Ovary (tissue), 9 donors: Measurements from ENCODE around the gene RHOJ. TPM values are rescaled to one million over a fixed set of nuclear protein-coding genes. Genes with fewer than 3 reads are reported as not detected.

Experiments used
- DNase-seq, 5 donors: peaks; one replicate each; pipeline ENCODE4 v3.0.0-alpha.2; 2019 to 2020
- H3K27ac ChIP-seq, 2 donors: fragments of 200-600 bp; one replicate each; pipeline versions ENCODE4 v1.5.1 to v1.8.0; 2019 to 2022
- H3K27me3 ChIP-seq: fragments of 200-600 bp; one replicate; pipeline ENCODE4 v1.8.0; 2022
- H3K36me3 ChIP-seq: fragments of 200-600 bp; sonication (generic); one replicate; pipeline ENCODE4 v1.5.1; 2019
- H3K4me1 ChIP-seq: one replicate; pipeline ENCODE4 v1.8.1; 2013; ENCODE audit warnings: mild to moderate bottlenecking, moderate library complexity; ENCODE audit not compliant: insufficient read depth
- H3K4me3 ChIP-seq: fragments of 200-600 bp; sonication (generic); one replicate; pipeline ENCODE4 v1.5.1; 2017
- H3K9me3 ChIP-seq, 2 donors: fragments of 200-600 bp in 1 of 2; sonication (generic) in 1 of 2; one replicate each; pipeline versions ENCODE4 v1.5.1 to v1.8.1; 2013 to 2019; ENCODE audit warnings: mild to moderate bottlenecking in 1 of 2, moderate library complexity in 1 of 2
- EP300 ChIP-seq: sonication (generic); formaldehyde crosslinking; IDR thresholded peaks from one replicate; pipeline ENCODE4 v1.6.1; 2017; ENCODE audit warnings: antibody characterized with exemption
- POLR2A ChIP-seq: fragments of 450-650 bp; IDR thresholded peaks from one replicate; pipeline ENCODE4 v1.6.1; 2017; ENCODE audit warnings: antibody characterized with exemption, mild to moderate bottlenecking, moderate library complexity
- WGBS, 3 donors: extraction: QIAGEN DNeasy Blood & Tissue Kit in 1 of 3; methylation state at CpG; one replicate each; pipeline versions ENCODE4 v1.1.5 to v1.1.7; 2013 to 2017; 5-methylcytosine and 5-hydroxymethylcytosine counted together
- intact Hi-C, 4 donors: fragments of 100-400 bp; cut with DNase I; formaldehyde crosslinking; loops; one replicate each; pipeline versions ENCODE4 v1.11.0 to v1.15.1; 2022 to 2023
- polyA plus RNA-seq, 2 donors: library from polyadenylated mRNA; stranded (reverse); fragments of 200-250 nt in 1 of 2; fragments of 350-450 nt in 1 of 2; fragmentation: Illumina TruSeq in 1 of 2; extraction: RNeasy Lipid Tissue Mini Kit (QIAGEN cat#74804) in 1 of 2; gene quantifications; one replicate each; pipeline ENCODE4 v1.2.3, GENCODE V29; 2013 to 2014
- total RNA-seq, 7 donors: library from RNA; depleted of rRNA in 2 of 7; stranded (reverse); fragments of >200 nt in 2 of 7; fragmentation: NEBNext Ultra II Directional in 3 of 7; extraction: Animal tissue kit (Norgen Biotek cat#: 25700) in 3 of 7; gene quantifications; one replicate each; pipeline versions ENCODE4 v1.1.0 to v1.2.4, GENCODE V29; 2016 to 2023
- TF ChIP-seq, protein P1 (sequence below), 3 donors: fragments of 450-650 bp in 2 of 3; fragments of 200-600 bp in 1 of 3; IDR thresholded peaks; one replicate each; pipeline versions ENCODE4 v1.5.1 to v1.8.0; 2016 to 2022; ENCODE audit warnings: antibody characterized with exemption in 3 of 3, mild to moderate bottlenecking in 1 of 3
- donor health status: DM: no; HTN: no; CAD: no; lungs with moderate emphysema.
- donor health status: DM: no; HTN: no; CAD: no.
- donor health status: Bipolar disorder and iron deficiency.
- donor health status: DM: yes; HTN: yes; CAD: no.
- donor health status: DM: no; HTN: no; CAD: no.
- donor health status: DM: yes; HTN: yes; CAD: no.

The RHOJ gene
- total and polyA plus RNA-seq, 9 donors: 4.9 to 32.9 (median 16.1) TPM

DNA sequence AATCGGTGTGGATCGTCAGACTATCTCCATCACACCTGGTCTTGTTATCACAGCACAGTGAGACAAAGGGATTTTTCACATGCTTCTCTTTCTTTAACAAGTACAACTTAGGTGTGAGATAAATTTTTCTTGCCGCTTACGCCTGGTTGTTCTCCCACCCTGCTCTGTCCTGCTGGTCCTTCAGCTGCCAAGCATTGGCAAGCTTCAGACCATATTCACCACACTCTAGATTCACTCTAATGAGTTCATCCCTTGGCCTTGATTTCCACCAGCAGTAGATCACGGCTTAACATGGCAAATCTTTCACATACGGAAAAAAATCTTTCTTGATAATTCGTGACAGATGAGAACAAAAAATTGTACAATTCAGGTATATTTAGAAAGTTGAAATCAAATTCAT, 33.5 kb downstream of the RHOJ start:
- 89 to 91% (median 91%) methylated on average over 7 of the region's 7 CpGs for WGBS, 3 donors
- TF ChIP-seq, protein P1, sequence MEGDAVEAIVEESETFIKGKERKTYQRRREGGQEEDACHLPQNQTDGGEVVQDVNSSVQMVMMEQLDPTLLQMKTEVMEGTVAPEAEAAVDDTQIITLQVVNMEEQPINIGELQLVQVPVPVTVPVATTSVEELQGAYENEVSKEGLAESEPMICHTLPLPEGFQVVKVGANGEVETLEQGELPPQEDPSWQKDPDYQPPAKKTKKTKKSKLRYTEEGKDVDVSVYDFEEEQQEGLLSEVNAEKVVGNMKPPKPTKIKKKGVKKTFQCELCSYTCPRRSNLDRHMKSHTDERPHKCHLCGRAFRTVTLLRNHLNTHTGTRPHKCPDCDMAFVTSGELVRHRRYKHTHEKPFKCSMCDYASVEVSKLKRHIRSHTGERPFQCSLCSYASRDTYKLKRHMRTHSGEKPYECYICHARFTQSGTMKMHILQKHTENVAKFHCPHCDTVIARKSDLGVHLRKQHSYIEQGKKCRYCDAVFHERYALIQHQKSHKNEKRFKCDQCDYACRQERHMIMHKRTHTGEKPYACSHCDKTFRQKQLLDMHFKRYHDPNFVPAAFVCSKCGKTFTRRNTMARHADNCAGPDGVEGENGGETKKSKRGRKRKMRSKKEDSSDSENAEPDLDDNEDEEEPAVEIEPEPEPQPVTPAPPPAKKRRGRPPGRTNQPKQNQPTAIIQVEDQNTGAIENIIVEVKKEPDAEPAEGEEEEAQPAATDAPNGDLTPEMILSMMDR (IDR thresholded peaks at IDR 0.05): no peak
- TF ChIP-seq POLR2A (no peak), EP300 (no peak)

DNA sequence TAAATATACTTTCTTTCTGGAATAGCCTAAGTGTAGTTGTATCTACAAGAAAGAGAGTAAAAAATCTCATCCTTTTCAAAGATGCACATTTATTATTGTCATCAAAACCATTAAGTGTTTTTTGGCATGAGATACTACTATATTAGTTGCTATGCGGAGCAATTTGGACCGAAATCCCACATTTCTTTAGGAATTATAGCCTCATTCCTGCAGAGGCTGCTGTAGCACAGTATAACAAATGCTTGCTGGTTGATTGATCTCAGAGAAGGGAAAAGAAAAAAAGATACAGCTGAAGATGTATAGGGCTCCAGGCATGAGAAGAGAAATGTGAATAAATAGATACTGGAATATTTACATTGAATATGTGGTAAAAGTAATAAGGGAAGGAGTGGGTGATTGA, 36.0 kb downstream of the RHOJ start:
- 72 to 84% (median 81%) methylated on average over 2 of the region's 2 CpGs for WGBS, 3 donors

More for the DNA sequence above, 33.5 kb downstream of the RHOJ start:
- H3K27me3 ChIP-seq: no peaks in the 10 kb centered on the region
- H3K27ac ChIP-seq: no peak overlapping the region
- H3K4me1 ChIP-seq: no peaks in the 10 kb centered on the region
- intact Hi-C loops: no loop called here
- no peaks in the 10 kb centered on the region for H3K9me3 ChIP-seq
- DNase-seq: no peak
- H3K36me3 ChIP-seq: no peaks in the 10 kb centered on the region
- H3K4me3 ChIP-seq: no peak overlapping the region

DNA sequence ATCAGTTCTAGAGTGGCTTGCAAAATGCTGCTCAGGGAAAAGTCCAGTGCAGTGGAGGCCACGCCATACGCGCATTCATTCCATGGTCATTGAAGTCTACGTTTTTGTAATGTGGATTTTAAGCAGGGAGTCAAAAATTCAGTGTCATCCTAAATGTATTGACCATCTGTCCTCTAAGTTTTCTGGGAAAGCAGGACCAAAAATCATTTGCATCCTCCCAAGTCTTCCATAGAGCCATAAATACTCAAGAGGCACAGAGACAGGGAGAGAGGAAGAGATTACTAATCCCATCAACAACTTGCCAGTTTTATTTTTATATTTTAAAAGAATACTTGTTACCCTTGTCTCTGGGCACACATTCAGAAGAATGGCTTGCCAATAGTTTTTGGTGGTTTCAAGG, 36.9 kb downstream of the RHOJ start:
- no peaks in the 10 kb centered on the region for H3K36me3 ChIP-seq
- H3K9me3 ChIP-seq: no peaks in the 10 kb centered on the region
- 88 to 93% (median 89%) methylated on average over 4 of the region's 4 CpGs for WGBS, 3 donors
- H3K27me3 ChIP-seq: no peaks in the 10 kb centered on the region
- H3K27ac ChIP-seq: no peak overlapping the region
- no peak overlapping the region for H3K4me3 ChIP-seq
- intact Hi-C loops: no loop called here
- H3K4me1 ChIP-seq: no peaks in the 10 kb centered on the region
- DNase-seq: no peak
- TF ChIP-seq, protein P1 (IDR thresholded peaks at IDR 0.05): no peak
- TF ChIP-seq EP300 (no peak), POLR2A (no peak)

More for the DNA sequence above, 36.0 kb downstream of the RHOJ start:
- no peak for TF ChIP-seq EP300
- no peak for TF ChIP-seq POLR2A
- TF ChIP-seq, protein P1 (IDR thresholded peaks at IDR 0.05): no peak
- Histone ChIP-seq H3K9me3 (no peaks in the 10 kb centered on the region), H3K27ac (no peak overlapping the region), H3K4me1 (no peaks in the 10 kb centered on the region), H3K36me3 (no peaks in the 10 kb centered on the region), H3K27me3 (no peaks in the 10 kb centered on the region), H3K4me3 (no peak overlapping the region)
- no peak for DNase-seq
- intact Hi-C loops: no loop called here

DNA sequence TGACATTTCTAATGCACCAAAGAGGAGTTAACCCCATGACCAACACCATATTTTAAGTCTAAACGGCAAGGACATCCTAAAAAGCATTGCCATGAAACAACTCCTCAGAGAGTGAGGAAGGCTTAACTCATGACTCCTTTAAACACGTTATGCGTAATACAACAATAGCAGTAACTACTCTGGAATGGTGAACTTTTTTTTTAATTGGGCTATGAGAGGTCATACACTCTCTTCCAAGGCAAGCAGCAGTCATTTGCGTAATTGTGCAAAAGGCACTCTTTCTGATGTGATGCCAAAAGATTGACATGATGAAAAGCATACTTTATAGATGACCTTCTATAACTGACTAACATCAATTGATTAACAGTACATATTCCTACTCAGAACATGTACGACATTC, 39.4 kb downstream of the RHOJ start:
- Histone ChIP-seq H3K9me3 (no peaks in the 10 kb centered on the region), H3K4me1 (no peaks in the 10 kb centered on the region), H3K27ac (no peak overlapping the region), H3K4me3 (no peak overlapping the region), H3K36me3 (no peaks in the 10 kb centered on the region), H3K27me3 (no peaks in the 10 kb centered on the region)
- TF ChIP-seq POLR2A (no peak), EP300 (no peak)
- TF ChIP-seq, protein P1 (IDR thresholded peaks at IDR 0.05): no peak
- no peak for DNase-seq
- intact Hi-C loops: no loop called here
- WGBS, 3 donors: 79 to 88% (median 84%) methylated on average over 5 of the region's 5 CpGs
